Lower leg skin (tissue), 4 donors: Measurements from ENCODE around the gene HGFAC. TPM values are rescaled to one million over a fixed set of nuclear protein-coding genes. Genes with fewer than 3 reads are reported as not detected.

ENCODE experiments used
- DNase-seq, 2 donors: peaks; one replicate each; pipeline ENCODE4 v3.0.0-alpha.2; 2019; ENCODE audit warnings: low spot score in 2 of 2
- H3K4me3 ChIP-seq: fragments of 200-600 bp; sonication (generic); 2 replicates; pipeline ENCODE4 v1.5.1; 2017; ENCODE audit warnings: mild to moderate bottlenecking, low read depth; ENCODE audit not compliant: poor library complexity, severe bottlenecking
- CTCF ChIP-seq, 3 donors: fragments of 450-650 bp; IDR thresholded peaks; one replicate each; pipeline ENCODE4 v1.5.1; 2016; ENCODE audit warnings: antibody characterized with exemption in 3 of 3, mild to moderate bottlenecking in 3 of 3, moderate library complexity in 2 of 3
- POLR2A ChIP-seq, 2 donors: fragments of 450-650 bp; IDR thresholded peaks; one replicate each; pipeline ENCODE4 v1.6.1; 2016 to 2017; ENCODE audit warnings: antibody characterized with exemption in 2 of 2, mild to moderate bottlenecking in 1 of 2, moderate library complexity in 1 of 2
- whole genome bisulfite sequencing, 2 donors: methylation state at CpG; one replicate each; pipeline ENCODE4 v1.1.5; 2018; 5-methylcytosine and 5-hydroxymethylcytosine counted together
- intact Hi-C: fragments of 100-400 bp; cut with DNase I; formaldehyde crosslinking; loops from one replicate; pipeline ENCODE4 v1.15.0; 2023; ENCODE audit warnings: low total_unique reads
- total RNA-seq, 4 donors: library from RNA; depleted of rRNA; stranded (reverse); fragments of >200 nt; gene quantifications; one replicate each; pipeline ENCODE4 v1.1.0, GENCODE V29; 2016

HGFAC gene
- total RNA-seq, 4 donors from 2014 or later: 0.38 TPM; not detected in 3

- no peak overlapping the region for H3K4me3 ChIP-seq
- 86 to 88% methylated on average over 12 to 26 of the region's 27 CpGs for WGBS, 2 donors
- DNase-seq: no peak
- intact Hi-C loops: no loop called here
- TF ChIP-seq POLR2A (IDR thresholded peaks at IDR 0.05) (no peak), CTCF (IDR thresholded peaks at IDR 0.05) (no peak)
Measured at GRCh38 chr4:3476936-3477749, 35.4 kb downstream of the HGFAC start.

DNA sequence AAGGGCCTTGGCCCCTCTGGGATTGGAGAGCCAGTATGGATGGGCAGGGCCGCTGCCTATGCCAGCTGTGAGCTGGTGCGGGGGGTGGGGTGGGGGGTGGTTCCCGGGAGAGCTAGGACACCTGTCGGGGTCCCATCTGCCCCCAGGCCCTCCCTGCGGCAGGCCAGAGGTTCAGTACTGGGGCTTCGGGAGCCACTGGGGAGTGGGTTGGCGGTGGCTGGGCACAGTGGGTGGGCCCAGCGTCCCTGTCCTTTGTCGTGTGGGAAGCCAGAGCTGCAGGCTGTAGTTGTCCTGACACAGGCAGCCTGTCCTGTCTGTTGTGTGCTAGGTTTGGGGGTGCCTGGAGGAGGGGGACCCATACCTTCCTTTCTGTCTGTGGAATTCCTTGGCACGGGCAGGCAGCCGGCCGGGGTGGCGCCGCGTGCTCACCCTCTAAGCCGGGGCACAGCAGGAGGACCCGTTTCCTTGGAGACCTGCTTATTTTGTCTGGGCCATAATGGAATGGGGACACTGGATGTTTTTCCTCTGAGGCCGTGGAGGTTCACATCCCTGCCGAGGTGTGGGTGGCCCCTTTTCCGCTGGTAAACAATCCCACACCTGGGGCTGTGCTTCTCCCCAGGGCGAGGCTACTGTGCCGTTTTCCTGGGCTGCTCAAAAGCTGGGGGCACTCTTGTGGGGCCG, 36.1 kb downstream of the HGFAC start:
- H3K4me3 ChIP-seq: no peak overlapping the region
- WGBS, 2 donors: 49 to 64% methylated on average over 15 to 19 of the region's 23 CpGs
- no peak for TF ChIP-seq POLR2A (IDR thresholded peaks at IDR 0.05)
- no peak for TF ChIP-seq CTCF (IDR thresholded peaks at IDR 0.05)
- intact Hi-C loops: no loop called here
- no peak for DNase-seq

DNA sequence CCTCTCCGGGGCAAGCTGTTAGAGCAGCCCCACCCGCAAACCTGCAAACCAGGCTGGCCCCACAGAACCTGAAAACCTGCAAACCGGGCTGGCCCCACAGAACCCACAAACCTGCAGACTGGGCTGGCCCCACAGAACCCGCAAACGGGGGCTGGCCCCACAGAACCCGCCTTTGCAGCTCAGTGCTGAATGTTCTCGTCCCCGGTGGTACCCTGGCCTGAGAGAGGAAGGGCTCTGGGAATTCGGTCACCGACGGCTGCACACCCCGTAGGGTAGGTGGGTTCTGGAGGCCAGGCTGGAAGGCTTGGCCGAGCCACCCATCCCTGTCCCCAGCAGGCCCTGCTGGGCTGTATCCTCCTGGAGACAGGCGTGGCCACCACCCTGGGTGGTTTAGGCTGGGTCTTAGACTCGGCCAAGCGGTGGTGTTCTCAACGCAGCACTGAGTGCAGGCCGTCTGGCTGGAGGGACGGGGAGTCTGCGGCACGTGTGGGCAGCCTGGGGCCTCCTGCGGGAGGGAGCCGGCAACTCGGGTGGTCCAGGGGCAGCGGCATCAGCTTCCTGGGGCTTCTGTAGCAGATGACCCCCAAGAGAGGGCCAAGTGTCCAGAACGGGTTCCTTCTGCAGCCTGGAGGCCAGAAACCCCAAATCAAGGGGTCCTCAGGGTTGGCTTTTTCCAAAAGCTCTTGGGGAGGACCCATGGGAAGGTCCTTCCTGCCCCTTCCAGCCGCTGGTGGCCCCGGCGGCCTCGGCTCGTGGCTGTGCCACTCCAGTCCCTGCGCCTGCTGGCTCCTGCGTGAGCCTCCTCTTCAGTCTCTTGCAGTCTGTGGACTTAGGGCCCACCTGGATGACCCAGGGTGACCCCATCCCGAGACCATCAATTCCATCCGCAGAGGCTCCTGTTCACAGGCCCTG, 36.9 kb downstream of the HGFAC start:
- H3K4me3 ChIP-seq: no peak overlapping the region
- intact Hi-C loops: no loop called here
- no peak for TF ChIP-seq POLR2A (IDR thresholded peaks at IDR 0.05)
- TF ChIP-seq CTCF (IDR thresholded peaks at IDR 0.05): no peak
- no peak for DNase-seq
- 79 to 85% methylated on average over 19 to 29 of the region's 35 CpGs for WGBS, 2 donors

- TF ChIP-seq POLR2A (IDR thresholded peaks at IDR 0.05) (no peak), CTCF (IDR thresholded peaks at IDR 0.05) (no peak)
- WGBS, 2 donors: 78 to 91% methylated on average over 20 to 25 of the region's 25 CpGs
- H3K4me3 ChIP-seq: no peak overlapping the region
- no peak for DNase-seq
- intact Hi-C loops: no loop called here
Measured at GRCh38 chr4:3479358-3480101, 37.8 kb downstream of the HGFAC start.

- TF ChIP-seq CTCF (IDR thresholded peaks at IDR 0.05): peak in 1 of 3 donors; percentile 78
- no peak for TF ChIP-seq POLR2A (IDR thresholded peaks at IDR 0.05)
- H3K4me3 ChIP-seq: no peak overlapping the region
- 18 to 23% methylated on average over 14 to 17 of the region's 17 CpGs for WGBS, 2 donors
- DNase-seq: peak; percentile 42 to 93
- intact Hi-C loops: no loop called here
Measured at GRCh38 chr4:3480528-3481112, 38.9 kb downstream of the HGFAC start.
